ENCODE results near the gene PIEZO1. TPM values are rescaled to one million over a fixed set of nuclear protein-coding genes. Genes with fewer than 3 reads are reported as not detected.

The PIEZO1 gene
- polyA plus RNA-seq, 2 of the 4 experiments (the other 2 are of a cell fraction), result 26.1 to 84.7 TPM

DNA sequence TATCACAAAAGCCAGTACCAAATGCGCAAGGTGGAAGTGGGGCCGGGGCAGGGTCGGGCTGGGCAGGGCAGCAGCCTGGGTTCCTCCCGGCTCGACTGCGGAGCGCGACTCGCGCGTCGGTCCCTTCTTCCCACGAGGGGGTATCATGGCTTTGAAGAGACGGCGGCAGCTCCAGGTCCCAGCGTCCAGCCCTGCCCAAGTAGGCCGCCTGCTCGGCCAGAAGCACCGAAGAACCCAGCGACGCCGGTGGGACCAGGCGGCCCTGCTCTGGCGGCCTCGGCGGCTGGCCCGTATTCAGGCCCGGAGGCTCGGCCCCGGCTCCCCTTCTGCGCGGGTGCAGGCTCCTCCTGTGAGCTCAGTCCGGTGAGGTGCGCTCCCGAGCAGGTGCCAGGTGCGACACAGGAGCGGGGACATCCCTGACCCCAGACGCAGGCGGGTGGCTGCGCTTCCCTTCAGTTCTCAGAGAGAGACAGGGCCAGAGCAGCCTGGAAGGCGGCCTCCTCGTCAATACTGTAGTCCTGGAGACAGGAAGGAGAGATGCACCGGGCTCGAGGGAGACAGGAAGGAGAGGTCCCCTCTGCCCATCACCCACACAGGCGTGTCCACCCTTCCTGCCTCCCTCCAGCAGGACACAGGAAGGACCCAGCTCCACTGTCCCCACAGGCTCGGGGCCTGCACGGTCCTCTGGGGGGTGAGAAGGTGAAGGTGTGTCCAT, 87.7 kb downstream of the PIEZO1 start:
- ATAC-seq, result no peak
- Histone ChIP-seq H3K4me3 (no peak overlapping the region), H3K4me2 (no peak overlapping the region), H3K27ac (no peak overlapping the region), H3K4me1 (no peaks in the 10 kb centered on the region), H3K9me3 (no peaks in the 10 kb centered on the region)
- DNase-seq (ENCODE audit: low read depth in 1 of 2, low spot score in 1 of 2), result no peak
- FAIRE-seq, result no peak
- ChIA-PET POLR2A (no interaction called here), CTCF (interaction anchor here (0.8 to 1.8 kb wide), 3 partner anchors 22 to 78 kb away, joined by 3 to 5 read pairs (median 4); no protein-coding TSS in a partner anchor)
- no peak for TF ChIP-seq SREBF2 (IDR thresholded peaks at IDR 0.05)
- no peak for TF ChIP-seq POLR2A (IDR thresholded peaks at IDR 0.05; ENCODE audit: low read length)
- TF ChIP-seq HEYL (CRISPR knock-in tag; IDR thresholded peaks at IDR 0.05), result no peak
- no peak for TF ChIP-seq EP300 (IDR thresholded peaks at IDR 0.05)
- TF ChIP-seq, protein P1, sequence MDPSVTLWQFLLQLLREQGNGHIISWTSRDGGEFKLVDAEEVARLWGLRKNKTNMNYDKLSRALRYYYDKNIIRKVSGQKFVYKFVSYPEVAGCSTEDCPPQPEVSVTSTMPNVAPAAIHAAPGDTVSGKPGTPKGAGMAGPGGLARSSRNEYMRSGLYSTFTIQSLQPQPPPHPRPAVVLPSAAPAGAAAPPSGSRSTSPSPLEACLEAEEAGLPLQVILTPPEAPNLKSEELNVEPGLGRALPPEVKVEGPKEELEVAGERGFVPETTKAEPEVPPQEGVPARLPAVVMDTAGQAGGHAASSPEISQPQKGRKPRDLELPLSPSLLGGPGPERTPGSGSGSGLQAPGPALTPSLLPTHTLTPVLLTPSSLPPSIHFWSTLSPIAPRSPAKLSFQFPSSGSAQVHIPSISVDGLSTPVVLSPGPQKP (IDR thresholded peaks at IDR 0.05; ENCODE audit: low read depth, low read length), result no peak
- TF ChIP-seq PHF8 (IDR thresholded peaks at IDR 0.05; ENCODE audit: borderline replicate concordance, low read depth), result no peak
- TF ChIP-seq HDAC2 (IDR thresholded peaks at IDR 0.05), result no peak
- TF ChIP-seq RARB (CRISPR knock-in tag; IDR thresholded peaks at IDR 0.05), result no peak
- TF ChIP-seq CHD4 (IDR thresholded peaks at IDR 0.05; ENCODE audit: borderline replicate concordance), result no peak
- TF ChIP-seq KDM5A (IDR thresholded peaks at IDR 0.05), result no peak
- TF ChIP-seq CEBPB (IDR thresholded peaks at IDR 0.05), result no peak
- TF ChIP-seq, protein P2, sequence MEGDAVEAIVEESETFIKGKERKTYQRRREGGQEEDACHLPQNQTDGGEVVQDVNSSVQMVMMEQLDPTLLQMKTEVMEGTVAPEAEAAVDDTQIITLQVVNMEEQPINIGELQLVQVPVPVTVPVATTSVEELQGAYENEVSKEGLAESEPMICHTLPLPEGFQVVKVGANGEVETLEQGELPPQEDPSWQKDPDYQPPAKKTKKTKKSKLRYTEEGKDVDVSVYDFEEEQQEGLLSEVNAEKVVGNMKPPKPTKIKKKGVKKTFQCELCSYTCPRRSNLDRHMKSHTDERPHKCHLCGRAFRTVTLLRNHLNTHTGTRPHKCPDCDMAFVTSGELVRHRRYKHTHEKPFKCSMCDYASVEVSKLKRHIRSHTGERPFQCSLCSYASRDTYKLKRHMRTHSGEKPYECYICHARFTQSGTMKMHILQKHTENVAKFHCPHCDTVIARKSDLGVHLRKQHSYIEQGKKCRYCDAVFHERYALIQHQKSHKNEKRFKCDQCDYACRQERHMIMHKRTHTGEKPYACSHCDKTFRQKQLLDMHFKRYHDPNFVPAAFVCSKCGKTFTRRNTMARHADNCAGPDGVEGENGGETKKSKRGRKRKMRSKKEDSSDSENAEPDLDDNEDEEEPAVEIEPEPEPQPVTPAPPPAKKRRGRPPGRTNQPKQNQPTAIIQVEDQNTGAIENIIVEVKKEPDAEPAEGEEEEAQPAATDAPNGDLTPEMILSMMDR (IDR thresholded peaks at IDR 0.05), result no peak
- TF ChIP-seq TFCP2L1 (CRISPR knock-in tag; IDR thresholded peaks at IDR 0.05), result no peak
- no peak for TF ChIP-seq RNF2 (IDR thresholded peaks at IDR 0.05; ENCODE audit: borderline replicate concordance, low read depth)
- no peak for TF ChIP-seq ZFP36 (IDR thresholded peaks at IDR 0.05; ENCODE audit: borderline replicate concordance, partially characterized antibody)
- WGBS (ENCODE audit: missing lambda C conversion rate), result 95% methylated on average over 39 of the region's 47 CpGs

DNA sequence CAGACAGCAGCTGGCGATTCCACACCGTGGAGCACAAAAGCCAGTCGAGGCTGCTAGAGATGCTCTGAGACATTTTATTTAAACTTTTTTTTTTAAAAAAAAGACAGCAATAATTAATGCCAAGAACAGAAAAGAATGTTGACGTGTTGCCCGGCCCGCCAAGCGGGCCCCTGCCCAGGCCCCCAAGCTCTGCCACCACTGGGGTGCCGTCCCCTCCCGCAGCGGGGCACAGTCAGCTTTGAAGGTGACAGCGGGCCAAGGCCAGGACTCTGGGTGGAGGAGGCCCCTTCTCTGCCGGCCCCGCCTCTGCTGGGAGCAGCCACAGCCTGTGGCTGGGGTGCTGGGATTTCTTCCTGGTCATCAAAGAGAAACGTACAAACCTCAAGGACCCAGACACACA, 88.6 kb downstream of the PIEZO1 start:
- WGBS (ENCODE audit: missing lambda C conversion rate), result 93% methylated on average over 14 of the region's 14 CpGs
- TF ChIP-seq, protein P3, sequence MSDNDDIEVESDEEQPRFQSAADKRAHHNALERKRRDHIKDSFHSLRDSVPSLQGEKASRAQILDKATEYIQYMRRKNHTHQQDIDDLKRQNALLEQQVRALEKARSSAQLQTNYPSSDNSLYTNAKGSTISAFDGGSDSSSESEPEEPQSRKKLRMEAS (IDR thresholded peaks at IDR 0.05), result no peak
- TF ChIP-seq NPAS2 (CRISPR knock-in tag; IDR thresholded peaks at IDR 0.05; ENCODE audit: borderline replicate concordance) (no peak), NR3C1 (IDR thresholded peaks at IDR 0.05) (no peak), ZC3H11A (IDR thresholded peaks at IDR 0.05) (no peak), HDAC2 (IDR thresholded peaks at IDR 0.05) (no peak), CHD4 (IDR thresholded peaks at IDR 0.05; ENCODE audit: borderline replicate concordance) (no peak), CHD2 (IDR thresholded peaks at IDR 0.05; ENCODE audit: low read length, partially characterized antibody) (no peak), POLR2A (IDR thresholded peaks at IDR 0.05; ENCODE audit: low read length) (no peak), MAZ (IDR thresholded peaks at IDR 0.05; ENCODE audit: borderline replicate concordance, low read depth, low read length) (no peak), RCOR1 (IDR thresholded peaks at IDR 0.05; ENCODE audit: low read depth, low read length) (no peak), FOSL2 (IDR thresholded peaks at IDR 0.05) (no peak), FOSL2 (CRISPR knock-in tag; IDR thresholded peaks at IDR 0.05) (no peak), EHF (CRISPR knock-in tag; IDR thresholded peaks at IDR 0.05) (no peak), RFX5 (IDR thresholded peaks at IDR 0.05) (no peak), FOSB (CRISPR knock-in tag; IDR thresholded peaks at IDR 0.05) (no peak), MYC (IDR thresholded peaks at IDR 0.05; ENCODE audit: borderline replicate concordance, low read length) (no peak)
- TF ChIP-seq, protein P4, sequence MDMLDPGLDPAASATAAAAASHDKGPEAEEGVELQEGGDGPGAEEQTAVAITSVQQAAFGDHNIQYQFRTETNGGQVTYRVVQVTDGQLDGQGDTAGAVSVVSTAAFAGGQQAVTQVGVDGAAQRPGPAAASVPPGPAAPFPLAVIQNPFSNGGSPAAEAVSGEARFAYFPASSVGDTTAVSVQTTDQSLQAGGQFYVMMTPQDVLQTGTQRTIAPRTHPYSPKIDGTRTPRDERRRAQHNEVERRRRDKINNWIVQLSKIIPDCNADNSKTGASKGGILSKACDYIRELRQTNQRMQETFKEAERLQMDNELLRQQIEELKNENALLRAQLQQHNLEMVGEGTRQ (IDR thresholded peaks at IDR 0.05), result no peak
- TF ChIP-seq, protein P5, sequence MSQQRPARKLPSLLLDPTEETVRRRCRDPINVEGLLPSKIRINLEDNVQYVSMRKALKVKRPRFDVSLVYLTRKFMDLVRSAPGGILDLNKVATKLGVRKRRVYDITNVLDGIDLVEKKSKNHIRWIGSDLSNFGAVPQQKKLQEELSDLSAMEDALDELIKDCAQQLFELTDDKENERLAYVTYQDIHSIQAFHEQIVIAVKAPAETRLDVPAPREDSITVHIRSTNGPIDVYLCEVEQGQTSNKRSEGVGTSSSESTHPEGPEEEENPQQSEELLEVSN (IDR thresholded peaks at IDR 0.05; ENCODE audit: borderline replicate concordance, low read depth), result no peak
- TF ChIP-seq, protein P6, sequence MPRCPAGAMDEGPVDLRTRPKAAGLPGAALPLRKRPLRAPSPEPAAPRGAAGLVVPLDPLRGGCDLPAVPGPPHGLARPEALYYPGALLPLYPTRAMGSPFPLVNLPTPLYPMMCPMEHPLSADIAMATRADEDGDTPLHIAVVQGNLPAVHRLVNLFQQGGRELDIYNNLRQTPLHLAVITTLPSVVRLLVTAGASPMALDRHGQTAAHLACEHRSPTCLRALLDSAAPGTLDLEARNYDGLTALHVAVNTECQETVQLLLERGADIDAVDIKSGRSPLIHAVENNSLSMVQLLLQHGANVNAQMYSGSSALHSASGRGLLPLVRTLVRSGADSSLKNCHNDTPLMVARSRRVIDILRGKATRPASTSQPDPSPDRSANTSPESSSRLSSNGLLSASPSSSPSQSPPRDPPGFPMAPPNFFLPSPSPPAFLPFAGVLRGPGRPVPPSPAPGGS (IDR thresholded peaks at IDR 0.05), result no peak
- DNase-seq (ENCODE audit: low read depth in 1 of 2, low spot score in 1 of 2), result no peak
- ATAC-seq, result no peak
- H3K4me1 ChIP-seq, result no peaks in the 10 kb centered on the region
- no peak overlapping the region for H3K27ac ChIP-seq
- ChIA-PET CTCF (interaction anchor here (0.7 to 2.1 kb wide), 4 partner anchors 10 to 161 kb away, joined by 3 to 7 read pairs (median 5); partner anchors contain the start of gene SNAI3), POLR2A (no interaction called here)
- no peak for FAIRE-seq
- H3K4me2 ChIP-seq, result no peak overlapping the region
- H3K9me3 ChIP-seq, result no peaks in the 10 kb centered on the region
- no peak overlapping the region for H3K4me3 ChIP-seq
